GM18867 (cell line): Measurements from ENCODE around the gene TSPAN17.

Experiments used
- ATAC-seq: cut with Tn5 transposase; IDR thresholded peaks from one replicate; pipeline ENCODE4 v1.9.1; 2021; ENCODE audit warnings: mild to moderate bottlenecking, moderate library complexity; ENCODE audit not compliant: unreplicated experiment

The TSPAN17 gene

DNA sequence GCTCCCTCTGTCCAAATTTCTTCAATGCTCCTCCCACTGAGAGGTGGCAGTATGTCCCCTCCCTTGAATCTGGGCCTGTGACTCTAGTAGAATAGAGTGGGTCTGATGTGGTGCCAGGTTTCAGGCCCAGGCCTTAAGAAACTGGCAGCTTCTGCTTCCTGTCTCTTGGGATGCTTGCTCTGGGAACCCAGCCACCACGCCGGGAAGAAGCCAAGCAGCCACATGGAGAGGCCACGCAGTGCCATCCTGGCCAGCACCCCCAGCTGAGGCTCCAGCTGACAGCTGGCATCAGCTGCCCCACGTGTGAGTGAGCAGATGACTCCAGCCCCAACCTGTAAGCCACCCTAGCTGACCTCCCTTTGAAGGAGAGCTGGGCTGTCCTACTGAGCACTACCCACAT is 7.3 kb upstream of the TSPAN17 start:
- no peak for ATAC-seq

DNA sequence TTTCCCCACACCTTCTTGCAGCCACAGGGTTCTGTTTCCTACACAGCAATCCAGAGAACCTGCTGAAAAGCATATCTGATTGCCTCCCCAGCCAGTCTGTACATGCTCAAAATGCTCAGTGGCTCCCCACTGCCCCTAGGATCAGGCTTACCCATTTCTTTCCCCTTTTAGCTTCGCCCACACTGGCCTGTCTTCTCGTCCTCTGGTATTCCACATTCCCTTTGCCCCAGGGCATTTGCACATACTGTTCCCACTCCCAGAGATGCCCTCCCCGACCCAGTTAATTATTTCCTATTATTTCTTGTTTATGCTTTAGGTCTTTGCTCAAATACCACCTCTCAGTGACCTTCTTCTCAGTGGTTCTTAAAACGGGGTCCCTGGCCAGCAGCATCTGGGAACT is 6.7 kb upstream of the TSPAN17 start:
- no peak for ATAC-seq

DNA sequence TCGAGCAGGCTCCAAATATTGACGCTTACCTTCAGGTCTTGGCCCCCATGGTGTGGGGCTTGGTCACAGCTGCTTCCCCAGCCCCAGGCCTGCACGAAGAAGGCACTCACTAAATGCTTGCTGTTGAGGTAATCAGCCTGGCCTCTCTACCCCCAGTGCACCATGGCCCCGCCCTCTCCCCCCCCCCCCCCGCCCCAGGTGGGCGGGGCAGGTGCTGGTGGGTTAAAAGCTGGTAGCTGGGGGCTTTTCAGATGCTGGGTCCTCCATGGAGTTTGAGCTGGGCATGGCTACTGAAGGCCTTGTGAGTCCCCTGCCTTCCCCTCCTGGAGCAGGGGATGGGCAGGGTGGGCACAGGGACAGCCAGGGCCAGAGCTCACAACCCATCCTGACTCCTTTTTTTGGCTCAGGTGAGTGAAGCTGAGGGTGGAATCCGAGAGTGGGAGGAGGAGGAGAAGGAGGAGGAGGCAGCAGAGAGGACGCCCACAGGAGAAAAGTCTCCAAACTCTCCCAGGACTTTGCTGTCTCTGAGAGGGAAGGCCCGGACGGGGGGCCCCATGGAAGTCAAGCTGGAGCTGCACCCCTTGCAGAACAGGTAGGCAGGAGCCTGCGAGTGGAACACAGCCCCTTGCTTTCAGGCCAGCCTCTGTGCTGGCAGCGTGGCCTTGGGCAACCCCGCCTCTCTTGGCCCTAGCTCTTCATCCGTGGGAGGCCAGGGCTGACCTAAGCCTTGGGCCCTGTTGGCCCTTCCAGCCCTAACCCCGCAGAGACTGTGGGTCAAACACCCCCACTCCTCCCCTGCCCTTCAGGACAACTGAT is 4.4 kb upstream of the TSPAN17 start:
- no peak for ATAC-seq

DNA sequence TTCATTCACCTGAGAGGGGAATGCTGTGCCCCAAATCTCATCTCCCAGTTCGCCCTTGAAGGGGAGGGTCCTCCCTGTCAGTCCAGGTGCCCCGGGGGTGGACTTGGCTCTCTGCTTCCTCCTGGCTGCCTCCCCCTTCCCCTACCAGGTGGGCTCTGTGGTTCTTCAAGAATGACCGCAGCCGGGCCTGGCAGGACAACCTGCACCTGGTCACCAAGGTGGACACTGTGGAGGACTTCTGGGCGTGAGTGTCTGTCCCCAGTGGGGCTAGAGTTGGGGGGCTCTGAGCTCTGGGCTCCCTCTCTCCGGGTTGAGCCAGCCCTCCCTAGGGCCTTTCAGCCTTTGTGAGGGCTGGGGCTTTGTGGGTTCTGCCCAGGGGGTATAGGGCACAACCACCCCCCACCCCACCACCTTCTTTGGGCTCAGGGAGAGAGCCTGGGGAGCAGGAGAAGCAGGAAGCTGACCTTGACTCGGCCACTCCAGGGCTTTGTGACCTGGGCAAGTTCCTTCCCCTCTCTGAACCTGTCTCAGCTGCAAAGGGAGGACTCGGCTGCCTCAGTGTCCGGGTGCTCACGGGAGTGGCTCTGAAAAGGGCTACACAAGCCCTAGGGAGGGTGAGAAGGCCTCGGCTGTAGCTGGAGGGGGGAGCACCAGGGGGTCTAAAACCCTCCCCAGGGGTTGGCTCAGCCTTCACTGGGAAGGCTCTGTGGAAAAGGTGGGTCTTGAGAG is 3.6 kb upstream of the TSPAN17 start:
- no peak for ATAC-seq

DNA sequence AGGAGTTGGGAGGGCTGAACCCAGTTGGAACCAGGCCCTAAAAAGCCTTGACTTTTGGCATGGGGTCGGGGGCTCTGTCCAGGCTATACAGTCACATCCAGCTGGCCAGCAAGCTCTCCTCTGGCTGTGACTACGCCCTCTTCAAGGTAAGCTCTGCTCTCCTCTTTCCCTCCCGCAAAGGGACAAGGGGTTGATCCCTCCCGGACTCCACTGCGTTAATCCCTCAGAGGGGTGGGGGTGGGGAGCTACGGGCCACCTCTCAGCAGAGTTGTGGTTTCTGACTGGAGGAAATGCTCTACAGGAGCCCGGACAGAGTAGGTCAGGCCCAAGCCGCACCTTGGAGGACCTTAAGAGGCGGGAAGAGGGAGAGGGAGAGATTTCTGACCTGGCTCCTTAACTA is 3.0 kb upstream of the TSPAN17 start:
- no peak for ATAC-seq

DNA sequence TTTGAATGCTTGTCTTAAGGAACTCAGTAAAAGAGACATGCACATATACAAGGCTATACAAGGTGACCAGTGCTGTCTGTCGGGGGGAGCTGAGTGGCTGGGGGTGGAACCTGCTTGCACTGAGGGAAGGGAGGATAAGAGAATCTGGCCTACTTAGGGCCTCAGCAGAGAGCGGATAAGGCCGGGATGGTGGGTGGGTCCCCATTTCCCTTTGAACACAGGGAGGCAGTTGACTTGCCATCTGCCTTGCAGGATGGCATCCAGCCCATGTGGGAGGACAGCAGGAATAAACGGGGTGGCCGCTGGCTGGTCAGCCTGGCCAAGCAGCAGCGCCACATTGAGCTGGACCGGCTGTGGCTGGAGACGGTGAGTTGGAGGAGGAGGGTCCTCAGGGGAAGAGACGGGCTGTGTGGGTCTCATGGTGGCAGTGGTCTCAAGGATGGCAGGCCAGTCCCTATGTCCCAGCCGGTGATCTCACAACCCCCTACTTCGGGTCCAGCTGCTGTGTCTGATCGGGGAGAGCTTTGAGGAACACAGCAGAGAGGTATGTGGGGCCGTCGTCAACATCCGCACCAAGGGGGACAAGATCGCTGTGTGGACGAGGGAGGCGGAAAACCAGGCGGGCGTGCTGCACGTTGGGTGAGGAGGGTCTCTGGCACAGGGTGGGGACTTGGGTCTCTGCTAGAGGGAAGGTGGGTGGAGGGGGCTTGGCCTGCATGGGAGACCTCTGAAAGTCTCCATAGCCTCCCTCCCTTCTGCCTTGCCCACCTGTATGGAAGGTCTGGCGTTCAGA is 2.2 kb upstream of the TSPAN17 start:
- ATAC-seq, result no peak

DNA sequence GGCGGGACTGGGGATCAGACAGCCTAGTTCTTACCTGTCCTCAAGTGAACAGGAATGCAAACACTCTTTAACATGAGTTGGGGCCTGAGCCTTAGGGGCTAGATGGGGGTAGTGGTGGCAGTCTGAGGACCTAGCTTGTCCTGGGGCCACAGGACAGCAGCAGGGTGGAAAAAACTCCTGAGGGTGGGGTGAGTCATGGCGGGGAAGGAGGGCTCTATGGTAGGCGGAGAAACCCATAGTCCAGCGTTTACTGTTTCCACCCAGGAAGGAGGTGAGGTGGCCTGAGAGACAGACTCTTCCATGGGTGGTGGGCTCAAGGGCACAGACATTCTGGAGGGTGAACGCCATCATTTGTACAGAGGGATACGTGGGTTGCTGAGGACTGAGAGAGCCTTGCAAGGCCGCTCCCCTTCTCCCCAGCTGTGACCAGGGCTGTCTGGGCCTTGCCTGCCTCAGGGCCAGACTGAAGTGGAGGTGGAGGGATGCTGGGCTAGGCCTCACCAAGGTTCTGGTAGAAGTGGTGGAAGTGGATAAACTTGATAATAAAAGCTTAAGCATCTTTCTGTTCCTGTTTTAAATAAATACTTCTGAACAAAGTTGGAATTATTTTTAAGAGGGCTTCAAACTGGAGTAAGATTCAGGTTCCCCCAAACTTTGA is 1.1 kb upstream of the TSPAN17 start:
- no peak for ATAC-seq

DNA sequence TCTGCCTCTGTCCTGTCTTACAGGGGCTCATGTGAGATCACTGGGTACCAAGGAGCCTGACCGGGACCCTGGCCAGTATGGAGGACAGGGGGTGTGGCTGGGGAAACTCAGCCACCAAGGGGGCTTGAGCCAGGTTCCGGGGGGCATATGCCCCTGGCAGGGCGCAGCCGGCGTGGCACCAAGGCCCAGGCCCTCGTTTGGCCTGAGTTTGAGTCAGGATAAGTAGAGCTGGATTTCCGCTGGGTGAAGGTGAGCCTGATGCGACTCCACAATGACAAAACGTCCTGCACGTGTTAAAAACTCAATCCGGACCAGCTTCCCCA is 616 bp upstream of the TSPAN17 start:
- peak; percentile 1 for ATAC-seq

DNA sequence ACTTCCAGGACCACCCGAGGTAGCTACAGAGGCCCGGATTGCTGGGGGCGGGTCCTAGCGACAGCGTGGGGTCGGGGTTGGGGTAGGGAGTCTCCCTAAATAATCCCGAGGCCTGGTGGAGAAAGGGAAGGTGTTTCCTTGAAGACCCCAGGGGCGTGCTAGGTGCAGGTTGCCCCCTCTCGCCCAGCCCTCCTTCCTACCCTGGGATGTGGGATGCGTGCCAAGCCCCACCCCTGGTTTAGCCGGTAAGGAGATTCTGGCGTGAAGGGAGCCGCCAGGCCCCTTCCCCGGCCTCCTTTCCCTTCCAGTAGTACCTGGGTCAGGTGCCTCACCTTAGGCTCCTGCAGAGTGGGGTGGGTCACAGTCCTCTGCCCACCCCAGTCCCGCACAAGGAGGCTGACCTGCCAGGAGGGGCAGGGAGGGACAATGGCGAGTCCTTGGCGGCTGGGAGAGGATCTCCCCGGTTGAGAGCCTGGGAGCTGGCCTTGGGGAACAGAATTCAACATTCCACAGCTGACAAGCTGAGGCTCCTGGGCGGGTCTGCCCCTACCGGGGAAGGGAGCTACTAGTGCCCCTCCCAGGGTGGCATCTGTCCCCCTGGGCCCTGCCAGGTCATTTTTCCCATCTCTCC is 674 bp downstream of the TSPAN17 start:
- ATAC-seq, result no peak

DNA sequence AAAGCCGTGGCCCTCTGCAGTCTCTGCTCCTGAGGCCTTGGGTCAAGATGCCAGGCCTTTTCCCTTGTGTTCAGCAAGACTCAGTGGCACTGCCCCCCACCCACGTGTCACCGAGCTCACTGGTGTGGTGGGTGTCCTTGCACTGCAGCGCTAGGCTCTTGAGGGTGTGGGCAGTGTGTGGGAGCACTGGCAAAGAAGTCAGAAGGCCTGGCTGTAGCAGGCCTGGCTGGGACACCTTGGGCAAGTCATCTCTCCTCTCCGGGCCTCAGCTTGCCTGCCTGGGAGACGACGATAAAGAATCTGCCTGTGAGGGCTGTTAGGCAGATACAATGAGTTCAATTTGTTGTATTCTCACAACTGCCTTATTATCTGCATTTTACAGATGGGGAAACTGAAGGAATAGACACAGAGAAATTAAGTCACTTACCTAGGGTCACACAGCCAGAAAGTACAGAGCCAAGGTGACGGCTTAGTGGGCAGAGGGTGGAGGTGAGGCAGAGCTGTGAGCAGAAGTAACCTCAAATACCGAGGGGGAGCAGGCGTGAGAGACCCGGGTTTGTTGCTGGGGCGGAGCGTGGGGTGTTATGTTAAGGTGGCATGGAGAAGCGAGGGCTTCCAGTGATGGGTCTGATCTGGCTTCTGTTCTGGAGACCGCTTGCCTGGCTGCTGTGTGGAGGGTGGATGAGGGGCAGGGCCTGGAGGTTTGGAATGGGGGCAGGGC is 1.4 kb downstream of the TSPAN17 start:
- ATAC-seq, result no peak

DNA sequence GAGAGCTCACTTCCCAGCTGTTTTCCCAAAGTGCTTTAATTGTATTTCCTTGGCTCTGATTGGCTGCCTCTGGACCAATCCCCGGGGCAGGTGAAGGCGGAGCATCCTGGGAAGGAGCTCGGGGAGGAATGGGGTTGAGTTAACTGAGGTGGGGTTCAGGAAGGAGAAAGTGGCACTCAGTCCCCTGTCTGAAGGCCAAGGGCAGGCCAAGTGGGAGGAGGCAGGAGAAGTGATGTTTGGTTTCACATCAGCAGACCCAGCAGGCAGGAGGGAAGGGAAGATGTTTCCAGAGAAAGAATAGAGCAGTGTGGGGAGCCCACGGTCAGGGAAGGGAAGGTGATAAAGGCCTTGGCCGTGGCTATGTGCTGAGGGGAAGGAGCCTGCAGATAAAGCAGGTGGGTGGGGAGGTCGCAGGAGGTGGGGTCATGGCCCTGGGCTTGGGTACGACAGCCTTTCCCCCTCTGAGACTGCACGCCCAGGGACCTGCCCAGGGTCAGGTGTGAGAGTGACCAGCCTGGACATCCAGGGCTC is 3.1 kb downstream of the TSPAN17 start:
- no peak for ATAC-seq

DNA sequence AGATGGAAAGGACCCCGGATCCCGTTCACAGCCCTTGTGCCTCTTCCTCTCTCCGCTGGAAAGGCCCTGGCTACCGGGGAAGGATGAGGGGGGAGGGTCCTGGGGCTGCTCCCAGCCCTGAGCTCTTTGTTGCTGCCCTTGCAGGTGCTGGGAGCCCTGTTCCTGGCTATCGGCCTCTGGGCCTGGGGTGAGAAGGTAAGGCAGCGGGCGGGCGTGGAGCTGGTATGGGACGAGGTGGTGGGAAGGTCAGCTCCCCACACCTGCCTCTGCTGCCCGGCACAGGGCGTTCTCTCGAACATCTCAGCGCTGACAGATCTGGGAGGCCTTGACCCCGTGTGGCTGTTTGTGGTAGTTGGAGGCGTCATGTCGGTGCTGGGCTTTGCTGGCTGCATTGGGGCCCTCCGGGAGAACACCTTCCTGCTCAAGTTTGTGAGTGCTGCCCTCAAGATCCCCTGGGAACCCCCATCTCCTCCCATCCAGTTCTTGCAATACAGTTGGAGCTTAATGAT is 4.2 kb downstream of the TSPAN17 start:
- no peak for ATAC-seq

DNA sequence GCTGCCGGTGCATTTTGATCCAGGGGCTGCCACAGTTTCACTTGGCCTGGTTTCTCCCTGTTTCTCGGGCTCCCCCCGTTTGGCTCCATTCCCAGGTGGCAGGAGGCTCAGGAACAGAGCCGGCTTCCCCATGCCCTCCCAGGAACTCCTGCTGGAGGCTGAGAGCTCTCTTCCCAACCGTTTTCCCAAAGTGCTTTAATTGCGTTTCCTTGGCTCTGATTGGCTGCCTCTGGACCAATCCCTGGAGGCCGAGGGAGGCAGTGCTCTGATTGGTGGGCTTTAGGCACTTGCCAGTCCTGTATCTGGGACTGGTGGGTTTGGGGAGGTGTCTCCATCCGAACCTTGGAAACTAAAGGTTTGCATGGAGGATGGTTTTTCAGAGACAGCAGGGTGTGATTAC is 4.9 kb downstream of the TSPAN17 start:
- ATAC-seq, result no peak

DNA sequence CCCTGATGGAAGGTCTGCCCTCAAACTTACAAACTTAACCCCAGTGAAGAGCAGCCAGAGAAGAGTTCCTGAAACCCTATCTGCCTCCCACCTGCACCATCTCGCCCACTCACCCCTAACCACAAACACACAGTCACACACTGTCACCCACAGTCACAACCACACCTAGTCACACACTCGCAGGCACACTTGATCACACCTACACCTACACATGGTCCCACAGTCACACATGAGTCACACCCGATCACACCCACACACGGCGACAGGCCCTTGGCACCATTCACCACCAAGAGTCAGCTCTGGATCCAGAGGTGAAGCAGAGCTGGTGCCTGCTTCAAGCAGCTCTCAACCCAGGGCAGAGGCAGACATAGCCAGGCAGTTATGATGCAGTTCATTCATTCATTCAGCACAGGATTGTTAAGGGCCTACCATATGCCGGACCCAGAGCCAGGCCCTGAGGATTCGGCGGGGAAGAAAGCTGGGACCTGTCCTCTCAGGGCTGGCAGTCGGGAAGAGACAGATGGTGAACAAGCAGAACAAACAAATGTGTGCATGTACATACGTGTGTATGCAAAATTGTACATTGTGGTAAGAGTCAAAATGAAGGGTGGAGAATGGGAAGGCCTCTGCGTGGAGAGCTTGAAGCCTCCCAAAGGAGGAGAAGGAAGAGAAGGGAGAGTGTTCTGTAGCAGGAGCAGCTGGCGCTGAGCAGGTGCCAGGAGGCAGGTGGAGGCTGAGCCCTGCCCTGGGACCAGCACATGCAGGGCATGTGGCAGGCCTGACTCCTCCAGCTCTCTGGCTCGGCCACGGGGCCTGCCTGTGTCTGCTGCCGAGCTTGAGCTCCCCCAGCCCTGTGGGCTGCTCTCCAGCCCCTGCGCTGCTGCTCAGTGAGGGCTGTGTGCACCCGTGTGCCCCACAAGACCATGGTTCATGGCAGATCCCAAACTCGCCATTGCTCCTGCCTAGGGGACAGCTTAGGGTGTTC is 6.4 kb downstream of the TSPAN17 start:
- ATAC-seq, result peak; percentile 52

DNA sequence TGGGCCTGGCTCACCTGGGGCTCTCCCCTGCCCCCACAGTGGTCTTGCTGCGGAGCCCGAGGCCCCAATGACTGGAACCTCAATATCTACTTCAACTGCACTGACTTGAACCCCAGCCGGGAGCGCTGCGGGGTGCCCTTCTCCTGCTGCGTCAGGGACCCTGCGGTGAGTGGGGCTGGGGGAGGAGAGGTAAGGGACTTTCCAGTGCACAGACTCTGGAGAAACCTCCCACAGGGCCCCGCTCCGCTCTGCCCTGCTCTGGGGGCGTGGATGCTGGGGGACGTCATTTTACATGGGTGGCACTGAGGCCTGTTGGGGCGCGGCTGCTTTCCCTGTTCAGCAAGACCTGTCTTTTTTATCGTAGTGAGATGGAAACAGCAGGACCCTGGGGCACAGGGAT is 7.6 kb downstream of the TSPAN17 start:
- no peak for ATAC-seq

DNA sequence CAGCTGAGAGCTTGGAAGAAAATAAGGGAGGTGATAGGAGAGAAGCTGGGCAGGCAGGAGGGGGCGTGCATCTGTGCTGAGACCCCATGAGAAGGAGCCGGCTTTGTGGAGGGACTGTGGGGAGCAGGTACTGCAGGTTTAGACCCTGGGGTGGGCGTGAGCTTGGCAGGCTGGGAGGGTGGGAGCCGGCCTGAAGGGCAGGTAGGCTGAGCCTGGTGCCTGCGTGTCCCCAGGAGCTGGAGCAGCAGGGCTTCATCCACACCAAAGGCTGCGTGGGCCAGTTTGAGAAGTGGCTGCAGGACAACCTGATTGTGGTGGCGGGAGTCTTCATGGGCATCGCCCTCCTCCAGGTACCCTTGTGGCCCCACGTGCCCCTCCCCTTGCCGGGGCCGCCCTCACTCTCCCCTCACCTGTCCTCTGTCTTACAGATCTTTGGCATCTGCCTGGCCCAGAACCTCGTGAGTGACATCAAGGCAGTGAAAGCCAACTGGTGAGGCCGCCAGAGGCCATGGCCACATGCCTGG is 9.2 kb downstream of the TSPAN17 start:
- no peak for ATAC-seq

DNA sequence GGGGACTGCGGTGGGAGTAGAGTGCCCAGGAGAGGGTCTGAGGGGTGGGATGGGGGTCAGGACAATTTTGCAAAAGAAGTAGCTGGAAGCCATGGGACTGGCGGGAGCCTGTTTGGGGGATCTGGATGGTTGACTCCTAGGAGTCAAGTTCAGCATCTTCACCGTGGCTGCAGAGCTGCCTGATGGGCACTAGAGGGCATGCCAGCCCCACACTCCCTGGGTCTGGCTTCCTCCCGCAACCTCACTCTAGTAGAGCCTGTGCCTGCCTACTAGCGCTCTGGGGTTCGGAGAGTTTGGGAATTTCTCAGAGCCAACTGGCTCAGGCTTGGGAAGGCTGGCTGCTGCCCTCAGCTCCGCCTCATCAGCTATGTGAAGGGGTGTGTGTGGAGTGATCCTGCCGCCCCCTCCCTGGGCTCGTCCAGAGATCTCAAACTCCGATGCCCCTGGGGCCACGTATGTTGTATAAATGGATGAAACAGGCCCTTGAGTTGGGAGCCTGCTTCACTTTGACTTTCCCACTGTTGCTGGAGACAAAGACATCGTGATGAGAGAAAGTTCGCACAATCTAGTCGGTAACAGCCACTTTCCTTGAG is 10.8 kb downstream of the TSPAN17 start:
- no peak for ATAC-seq
